ENCODE measurements around the gene FARSB.

Gene FARSB

DNA sequence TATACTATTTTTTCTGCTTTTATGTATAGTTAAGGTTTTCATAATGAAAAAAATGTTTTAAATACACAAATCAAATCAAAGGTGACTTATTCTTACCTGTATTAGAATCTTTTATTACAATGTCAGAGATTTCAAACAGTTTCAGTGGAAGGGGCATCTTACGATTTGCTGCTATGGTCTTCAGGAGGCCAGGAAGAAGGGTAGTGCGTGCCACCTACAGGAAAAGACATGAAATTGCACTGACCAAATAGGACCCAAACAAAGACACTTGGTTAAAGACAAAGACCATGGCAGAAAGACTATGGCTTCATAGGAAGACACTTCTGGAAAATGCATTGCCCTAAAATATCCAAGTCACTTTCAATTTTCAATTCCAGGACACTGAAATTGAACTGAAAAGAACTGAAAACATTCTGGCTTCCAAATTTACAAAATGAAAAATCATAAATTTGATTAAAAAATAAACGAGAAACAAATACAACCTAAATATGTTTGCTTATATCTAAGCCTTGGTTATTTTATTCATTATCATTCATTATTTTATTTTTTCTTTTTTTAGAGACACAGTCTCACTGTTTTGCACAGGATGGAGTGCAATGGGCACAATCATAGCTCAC is 42.1 kb downstream of the FARSB start:
- TF ChIP-seq, protein P1, sequence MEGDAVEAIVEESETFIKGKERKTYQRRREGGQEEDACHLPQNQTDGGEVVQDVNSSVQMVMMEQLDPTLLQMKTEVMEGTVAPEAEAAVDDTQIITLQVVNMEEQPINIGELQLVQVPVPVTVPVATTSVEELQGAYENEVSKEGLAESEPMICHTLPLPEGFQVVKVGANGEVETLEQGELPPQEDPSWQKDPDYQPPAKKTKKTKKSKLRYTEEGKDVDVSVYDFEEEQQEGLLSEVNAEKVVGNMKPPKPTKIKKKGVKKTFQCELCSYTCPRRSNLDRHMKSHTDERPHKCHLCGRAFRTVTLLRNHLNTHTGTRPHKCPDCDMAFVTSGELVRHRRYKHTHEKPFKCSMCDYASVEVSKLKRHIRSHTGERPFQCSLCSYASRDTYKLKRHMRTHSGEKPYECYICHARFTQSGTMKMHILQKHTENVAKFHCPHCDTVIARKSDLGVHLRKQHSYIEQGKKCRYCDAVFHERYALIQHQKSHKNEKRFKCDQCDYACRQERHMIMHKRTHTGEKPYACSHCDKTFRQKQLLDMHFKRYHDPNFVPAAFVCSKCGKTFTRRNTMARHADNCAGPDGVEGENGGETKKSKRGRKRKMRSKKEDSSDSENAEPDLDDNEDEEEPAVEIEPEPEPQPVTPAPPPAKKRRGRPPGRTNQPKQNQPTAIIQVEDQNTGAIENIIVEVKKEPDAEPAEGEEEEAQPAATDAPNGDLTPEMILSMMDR (IDR thresholded peaks at IDR 0.05), result peak; percentile 75

DNA sequence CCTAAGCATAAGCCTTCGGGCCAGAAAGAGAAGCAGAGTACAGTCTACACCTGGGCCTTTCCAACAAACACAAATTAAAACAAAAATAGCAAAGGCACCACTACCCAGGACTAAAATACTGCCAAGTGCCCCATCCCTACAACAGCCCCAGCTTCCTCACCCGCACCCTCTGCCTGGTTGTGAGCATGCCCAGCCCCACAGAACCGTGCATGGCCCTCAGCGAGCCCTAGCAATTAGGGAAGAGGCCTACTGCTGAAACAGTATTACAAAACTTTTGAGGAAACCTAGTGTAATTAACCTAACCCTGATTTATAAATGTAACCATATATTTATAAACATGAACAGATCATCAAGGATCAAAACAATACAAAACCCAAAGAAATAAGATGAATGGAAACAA is 44.2 kb downstream of the FARSB start:
- TF ChIP-seq, protein P1 (IDR thresholded peaks at IDR 0.05), result no peak

DNA sequence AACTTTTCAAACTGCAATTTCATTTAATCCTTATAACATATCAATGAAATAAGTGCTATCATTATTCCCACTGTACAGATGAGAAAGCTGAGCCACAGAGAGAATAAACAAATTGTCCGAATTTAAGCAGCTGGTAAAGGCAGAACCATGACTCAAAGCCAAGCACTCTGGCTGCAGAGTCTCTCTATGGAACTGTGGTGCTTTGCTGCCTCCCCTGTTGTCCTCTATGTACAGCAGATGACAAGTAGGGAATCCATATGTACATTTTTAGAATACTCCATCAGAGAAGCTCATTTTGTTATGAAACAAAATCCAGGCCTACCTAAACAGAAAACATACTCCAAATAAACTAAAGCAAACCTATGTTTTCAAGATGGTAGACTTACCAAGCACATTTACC is 45.1 kb downstream of the FARSB start:
- TF ChIP-seq, protein P1 (IDR thresholded peaks at IDR 0.05), result no peak

DNA sequence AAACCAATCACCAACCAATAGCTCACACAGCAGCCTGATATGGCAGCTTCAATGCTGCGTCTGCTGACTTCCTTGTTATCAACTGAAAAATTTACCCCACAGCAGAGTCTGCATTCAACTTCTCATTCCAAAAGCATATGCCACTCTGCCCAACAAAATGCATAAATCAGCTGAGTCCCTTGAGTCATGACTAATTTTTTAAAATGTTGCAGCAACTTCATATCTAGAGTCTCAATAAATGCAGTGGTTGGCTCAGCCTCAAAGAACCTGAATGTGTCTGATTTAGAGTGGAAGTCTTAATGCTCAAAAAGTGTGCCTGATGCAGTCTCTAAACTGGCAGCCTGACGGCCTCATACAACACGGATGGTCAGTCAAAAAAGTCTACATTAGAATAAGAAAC is 46.5 kb downstream of the FARSB start:
- TF ChIP-seq, protein P1 (IDR thresholded peaks at IDR 0.05), result no peak

DNA sequence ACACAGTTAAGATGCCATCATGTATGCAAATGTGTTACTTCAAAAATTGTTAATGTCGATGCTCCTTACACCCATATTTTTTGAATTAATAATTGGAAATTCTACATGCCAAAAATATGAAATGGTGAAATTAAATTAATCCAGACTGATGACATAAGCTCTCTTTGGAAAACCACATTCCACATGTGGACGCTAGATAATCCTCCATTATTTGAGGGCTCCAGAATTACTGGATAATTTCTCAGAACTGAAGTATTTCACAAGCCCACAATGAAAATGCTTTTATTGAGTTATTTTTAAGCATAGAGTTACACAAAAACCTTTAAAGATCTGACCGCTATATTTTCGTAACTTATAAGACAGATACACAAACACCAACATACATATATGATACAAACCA is 47.8 kb downstream of the FARSB start:
- TF ChIP-seq, protein P1 (IDR thresholded peaks at IDR 0.05), result no peak

DNA sequence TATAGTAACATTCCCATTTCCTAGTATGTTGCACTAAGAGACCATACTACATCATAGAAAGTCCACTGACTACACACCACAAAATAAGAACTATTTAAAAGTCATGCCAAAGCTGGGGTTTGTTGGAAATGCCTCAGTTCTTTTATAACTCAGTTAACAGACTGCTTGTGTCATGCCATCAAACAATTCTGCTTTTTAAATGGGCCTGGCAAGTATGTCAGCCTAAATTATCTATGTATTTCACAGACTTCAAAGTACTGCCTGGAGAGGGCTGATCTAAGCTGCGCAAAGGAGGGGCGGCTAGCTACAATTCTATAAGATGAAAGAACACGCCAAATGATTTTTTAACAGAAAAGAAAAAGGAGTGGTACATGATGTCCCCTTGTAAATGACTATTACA is 49.6 kb downstream of the FARSB start:
- TF ChIP-seq, protein P1 (IDR thresholded peaks at IDR 0.05), result no peak

DNA sequence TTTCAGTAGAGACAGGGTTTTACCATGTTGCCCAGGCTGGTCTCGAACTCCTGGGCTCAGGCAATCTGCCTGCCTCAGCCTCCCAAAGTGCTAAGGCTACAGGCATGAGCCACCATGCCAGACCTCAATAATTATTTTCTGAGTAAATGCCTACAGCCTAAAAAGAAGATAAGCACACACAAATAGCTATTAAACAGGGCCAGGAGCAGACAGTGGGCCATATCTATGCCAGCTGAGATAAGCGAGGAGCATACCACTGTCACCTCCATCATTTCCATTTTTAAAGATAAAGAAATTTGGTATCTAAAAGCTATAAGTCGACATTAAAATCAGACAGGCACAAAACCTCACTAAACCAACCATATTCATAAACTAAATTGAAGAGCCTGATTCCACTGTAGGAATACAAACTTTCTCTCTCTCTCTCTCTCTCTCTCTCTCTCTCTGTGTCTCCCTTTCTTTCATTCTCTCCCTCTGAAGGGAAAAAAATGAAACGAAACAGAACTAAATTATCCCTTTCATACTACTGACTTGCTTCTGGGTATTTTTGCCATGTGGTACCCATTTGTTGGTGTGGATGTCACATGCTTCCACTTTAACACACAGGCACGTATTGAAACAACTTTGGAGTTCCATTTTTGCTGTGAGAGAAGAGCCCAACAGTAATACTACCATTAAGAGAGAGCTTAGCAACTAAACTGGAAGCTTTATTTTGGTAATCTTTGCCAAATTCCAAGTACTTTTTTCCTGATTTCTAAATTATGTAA is 51.0 kb downstream of the FARSB start:
- TF ChIP-seq, protein P1 (IDR thresholded peaks at IDR 0.05), result no peak

Measured in LNCAP (cell line).